Muscle layer of colon (tissue), 2 donors: ENCODE results near the gene HLA-DPA1.

Experiments used
- H3K27ac ChIP-seq: one replicate; pipeline ENCODE4 v1.7.0; 2013; ENCODE audit warnings: low read depth, mild to moderate bottlenecking, low read length, moderate library complexity
- H3K27me3 ChIP-seq, 2 donors: one replicate each; pipeline ENCODE4 v1.7.0; 2013; ENCODE audit warnings: low read length in 2 of 2, mild to moderate bottlenecking in 2 of 2; ENCODE audit not compliant: insufficient read depth in 2 of 2, control insufficient read depth in 1 of 2
- H3K36me3 ChIP-seq: one replicate; pipeline ENCODE4 v1.7.0; 2013; ENCODE audit warnings: mild to moderate bottlenecking, low read length; ENCODE audit not compliant: insufficient read depth
- H3K4me1 ChIP-seq: one replicate; pipeline ENCODE4 v1.7.0; 2013; ENCODE audit warnings: mild to moderate bottlenecking, low read length; ENCODE audit not compliant: insufficient read depth
- H3K4me3 ChIP-seq, 2 donors: one replicate each; pipeline ENCODE4 v1.7.0; 2013; ENCODE audit warnings: low read length in 2 of 2, low read depth in 1 of 2, mild to moderate bottlenecking in 1 of 2, moderate library complexity in 1 of 2
- H3K9ac ChIP-seq: one replicate; pipeline ENCODE4 v1.7.0; 2013; ENCODE audit warnings: low read length
- H3K9me3 ChIP-seq: one replicate; pipeline ENCODE4 v1.7.0; 2013; ENCODE audit warnings: mild to moderate bottlenecking, low read length
- donor health status: abdominal sarcoma.
- donor health status: Adenocarcinoma of cecum.

The HLA-DPA1 gene

GRCh38 chr6:33028220-33028849, 45.1 kb downstream of the HLA-DPA1 start:
- no peaks in the 10 kb centered on the region for H3K27me3 ChIP-seq
- H3K9me3 ChIP-seq = no peaks in the 10 kb centered on the region
- H3K27ac ChIP-seq = no peak overlapping the region
- no peaks in the 10 kb centered on the region for H3K4me1 ChIP-seq
- no peaks in the 10 kb centered on the region for H3K36me3 ChIP-seq
- no peak overlapping the region for H3K4me3 ChIP-seq
- no peak overlapping the region for H3K9ac ChIP-seq

- Histone ChIP-seq H3K36me3 (no peaks in the 10 kb centered on the region), H3K4me1 (peaks cover 4% of the 10 kb centered on the region), H3K4me3 (no peak overlapping the region), H3K27me3 (no peaks in the 10 kb centered on the region), H3K9me3 (no peaks in the 10 kb centered on the region), H3K27ac (no peak overlapping the region), H3K9ac (no peak overlapping the region)
Measured at GRCh38 chr6:33024521-33024920, 48.9 kb downstream of the HLA-DPA1 start.

DNA sequence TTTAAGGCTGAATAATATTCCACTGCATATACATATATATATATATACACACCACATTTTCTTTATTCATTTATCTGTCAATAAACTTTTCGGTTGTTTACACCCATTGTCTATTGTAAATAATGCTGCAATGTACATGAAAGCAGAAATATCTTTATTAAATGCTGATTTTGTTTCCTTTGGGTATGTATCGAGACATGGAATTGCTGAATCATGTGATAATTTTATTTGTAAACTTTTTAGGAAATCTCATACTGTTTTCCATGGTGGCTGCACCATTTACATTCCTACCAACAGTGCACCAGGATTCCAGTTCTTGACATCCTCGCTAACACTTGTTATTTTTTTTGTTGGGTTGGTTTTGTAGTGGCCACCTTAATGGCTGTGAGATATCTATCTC, 49.9 kb downstream of the HLA-DPA1 start:
- H3K36me3 ChIP-seq = no peaks in the 10 kb centered on the region
- H3K4me1 ChIP-seq = peaks cover 9% of the 10 kb centered on the region
- H3K4me3 ChIP-seq = no peak overlapping the region
- no peak overlapping the region for H3K27ac ChIP-seq
- H3K27me3 ChIP-seq = no peaks in the 10 kb centered on the region
- no peak overlapping the region for H3K9ac ChIP-seq
- no peaks in the 10 kb centered on the region for H3K9me3 ChIP-seq

GRCh38 chr6:33021917-33022316, 51.5 kb downstream of the HLA-DPA1 start:
- Histone ChIP-seq H3K4me1 (peaks cover 9% of the 10 kb centered on the region), H3K9ac (no peak overlapping the region), H3K4me3 (no peak overlapping the region), H3K36me3 (no peaks in the 10 kb centered on the region), H3K9me3 (no peaks in the 10 kb centered on the region), H3K27ac (no peak overlapping the region), H3K27me3 (no peaks in the 10 kb centered on the region)

DNA sequence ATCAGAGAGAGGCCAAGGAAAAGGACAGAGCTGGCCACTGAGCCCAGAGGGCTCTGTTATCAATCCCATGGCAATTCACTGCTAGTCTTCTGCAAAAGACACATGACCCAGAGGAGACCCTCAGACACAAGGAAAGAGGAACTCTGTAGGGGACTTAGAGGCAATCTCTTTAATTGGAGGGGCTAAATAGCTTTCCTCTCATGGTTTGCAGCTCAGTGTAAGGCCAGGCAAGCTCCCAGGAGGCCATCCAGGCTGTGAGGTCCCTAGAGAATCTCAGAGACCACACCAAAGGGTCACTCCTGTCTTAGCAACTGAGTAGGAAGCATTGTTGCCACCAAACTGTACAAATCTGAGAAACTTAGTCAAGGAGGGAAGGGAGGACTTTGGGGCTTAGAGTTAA, 54.1 kb downstream of the HLA-DPA1 start:
- H3K27ac ChIP-seq = peak overlapping the region; percentile 42
- H3K9ac ChIP-seq = no peak overlapping the region

GRCh38 chr6:33018904-33019303, 54.5 kb downstream of the HLA-DPA1 start:
- H3K4me3 ChIP-seq = peak overlapping the region in 1 of 2 donors; percentile 41
- peaks cover 9% of the 10 kb centered on the region for H3K4me1 ChIP-seq
- H3K9ac ChIP-seq = no peak overlapping the region
- H3K36me3 ChIP-seq = no peaks in the 10 kb centered on the region
- peaks cover 0 to under 1% of the 10 kb centered on the region in 2 donors for H3K27me3 ChIP-seq
- H3K27ac ChIP-seq = peak overlapping the region; percentile 42
- no peaks in the 10 kb centered on the region for H3K9me3 ChIP-seq

More for the DNA sequence above, 54.1 kb downstream of the HLA-DPA1 start:
- Histone ChIP-seq H3K4me1 (peaks cover 9% of the 10 kb centered on the region), H3K27me3 (no peaks in the 10 kb centered on the region), H3K36me3 (no peaks in the 10 kb centered on the region), H3K9me3 (no peaks in the 10 kb centered on the region), H3K4me3 (peak overlapping the region in 1 of 2 donors; percentile 41)

- Histone ChIP-seq H3K27ac (peak overlapping the region; percentile 42), H3K36me3 (no peaks in the 10 kb centered on the region), H3K9me3 (no peaks in the 10 kb centered on the region), H3K4me3 (no peak overlapping the region), H3K4me1 (peaks cover 9% of the 10 kb centered on the region), H3K9ac (no peak overlapping the region), H3K27me3 (peaks cover 0 to 6% of the 10 kb centered on the region in 2 donors)
Measured at GRCh38 chr6:33018418-33018817, 55.0 kb downstream of the HLA-DPA1 start.

GRCh38 chr6:33017694-33018353, 55.6 kb downstream of the HLA-DPA1 start:
- Histone ChIP-seq H3K4me1 (peaks cover 9% of the 10 kb centered on the region), H3K27me3 (peaks cover 0 to 6% of the 10 kb centered on the region in 2 donors), H3K9ac (no peak overlapping the region), H3K9me3 (no peaks in the 10 kb centered on the region), H3K36me3 (no peaks in the 10 kb centered on the region), H3K4me3 (no peak overlapping the region), H3K27ac (no peak overlapping the region)

GRCh38 chr6:33017018-33017417, 56.4 kb downstream of the HLA-DPA1 start:
- H3K4me1 ChIP-seq = peaks cover 9% of the 10 kb centered on the region

GRCh38 chr6:33015798-33016197, 57.7 kb downstream of the HLA-DPA1 start:
- Histone ChIP-seq H3K9me3 (no peaks in the 10 kb centered on the region), H3K36me3 (no peaks in the 10 kb centered on the region), H3K4me1 (peaks cover 9% of the 10 kb centered on the region), H3K9ac (no peak overlapping the region), H3K4me3 (no peak overlapping the region), H3K27ac (no peak overlapping the region), H3K27me3 (peaks cover 0 to 6% of the 10 kb centered on the region in 2 donors)

More at GRCh38 chr6:33017018-33017417, 56.4 kb downstream of the HLA-DPA1 start:
- Histone ChIP-seq H3K36me3 (no peaks in the 10 kb centered on the region), H3K27ac (no peak overlapping the region), H3K9me3 (no peaks in the 10 kb centered on the region), H3K27me3 (peaks cover 0 to 6% of the 10 kb centered on the region in 2 donors), H3K4me3 (no peak overlapping the region), H3K9ac (no peak overlapping the region)

- H3K9me3 ChIP-seq = no peaks in the 10 kb centered on the region
- H3K27ac ChIP-seq = no peak overlapping the region
- peaks cover 9% of the 10 kb centered on the region for H3K4me1 ChIP-seq
- H3K27me3 ChIP-seq = peaks cover 0 to 6% of the 10 kb centered on the region in 2 donors
- H3K4me3 ChIP-seq = no peak overlapping the region
- H3K36me3 ChIP-seq = no peaks in the 10 kb centered on the region
- H3K9ac ChIP-seq = no peak overlapping the region
Measured at GRCh38 chr6:33014841-33015634, 58.4 kb downstream of the HLA-DPA1 start.
